Neuronal stem cell (in vitro differentiated cells): ENCODE data around the gene LTBP2.

Experiments used
- DNase-seq: peaks from one replicate; pipeline ENCODE4 v3.0.0-alpha.2; 2013; ENCODE audit warnings: low spot score
- H2AFZ ChIP-seq: one replicate; pipeline ENCODE4 v1.6.1; 2013; ENCODE audit warnings: mild to moderate bottlenecking, low read length, inconsistent platforms
- H2AK5ac ChIP-seq: 2 replicates; pipeline ENCODE4 v1.6.1; 2013; ENCODE audit warnings: low read depth, mild to moderate bottlenecking, inconsistent platforms, low read length, moderate library complexity, mixed read lengths
- H2BK120ac ChIP-seq: 2 replicates; pipeline ENCODE4 v1.6.1; 2013; ENCODE audit warnings: low read depth, mild to moderate bottlenecking, inconsistent platforms, low read length, moderate library complexity, mixed read lengths
- H2BK12ac ChIP-seq: one replicate; pipeline ENCODE4 v1.6.1; 2013; ENCODE audit warnings: low read length, inconsistent platforms
- H2BK15ac ChIP-seq: 2 replicates; pipeline ENCODE4 v1.6.1; 2013; ENCODE audit warnings: mild to moderate bottlenecking, low read length, inconsistent platforms, mixed read lengths
- H2BK5ac ChIP-seq: one replicate; pipeline ENCODE4 v1.6.1; 2013; ENCODE audit warnings: inconsistent platforms, mild to moderate bottlenecking, low read length, moderate library complexity
- H3K14ac ChIP-seq: one replicate; pipeline ENCODE4 v1.6.1; 2013; ENCODE audit warnings: low read length, inconsistent platforms
- H3K18ac ChIP-seq: 2 replicates; pipeline ENCODE4 v1.6.1; 2013; ENCODE audit warnings: low read length, inconsistent platforms
- H3K23ac ChIP-seq: 2 replicates; pipeline ENCODE4 v1.6.1; 2013; ENCODE audit warnings: low read depth, mild to moderate bottlenecking, mixed read lengths, low read length, inconsistent platforms; ENCODE audit not compliant: poor library complexity
- H3K27ac ChIP-seq: replicated peaks from 3 replicates; pipeline ENCODE4 v1.5.1; 2013; ENCODE audit warnings: low read length, inconsistent platforms
- H3K27me3 ChIP-seq, 3 experiments: 2 replicates each; pipeline ENCODE4 v1.6.1; 2013; ENCODE audit warnings: low read length in 3 of 3, mild to moderate bottlenecking in 2 of 3, inconsistent platforms in 1 of 3, low read depth in 1 of 3, mixed read lengths in 1 of 3, moderate library complexity in 1 of 3; ENCODE audit not compliant: control insufficient read depth in 3 of 3, insufficient read depth in 3 of 3
- H3K36me3 ChIP-seq, 2 donors: replicated peaks in 1 of 2; 2 replicates each; pipeline ENCODE4 v1.6.1; 2013; ENCODE audit warnings: low read length in 2 of 2; ENCODE audit not compliant: control insufficient read depth in 2 of 2, insufficient read depth in 2 of 2
- H3K4ac ChIP-seq: 2 replicates; pipeline ENCODE4 v1.6.1; 2013; ENCODE audit warnings: inconsistent platforms, mild to moderate bottlenecking, low read length, moderate library complexity
- H3K4me1 ChIP-seq, 2 donors: 1 replicate in 1 of 2; 2 replicates in 1 of 2; pipeline ENCODE4 v1.6.1; 2013; ENCODE audit warnings: low read length in 2 of 2, low read depth in 1 of 2; ENCODE audit not compliant: control insufficient read depth in 2 of 2, insufficient read depth in 1 of 2
- H3K4me2 ChIP-seq: one replicate; pipeline ENCODE4 v1.6.1; 2013; ENCODE audit warnings: mild to moderate bottlenecking, low read length, inconsistent platforms; ENCODE audit not compliant: insufficient read depth, poor library complexity, severe bottlenecking
- H3K4me3 ChIP-seq, 2 donors: 2 replicates each; pipeline ENCODE4 v1.5.1; 2013; ENCODE audit warnings: low read length in 2 of 2, mild to moderate bottlenecking in 2 of 2, inconsistent platforms in 1 of 2, moderate library complexity in 1 of 2
- H3K79me1 ChIP-seq: one replicate; pipeline ENCODE4 v1.6.1; 2013; ENCODE audit warnings: low read depth, mild to moderate bottlenecking, inconsistent platforms, low read length, moderate library complexity
- H3K9ac ChIP-seq: one replicate; pipeline ENCODE4 v1.6.1; 2013; ENCODE audit warnings: mild to moderate bottlenecking, low read depth, low read length, inconsistent platforms; ENCODE audit not compliant: poor library complexity
- H3K9me3 ChIP-seq, 2 donors: replicated peaks in 1 of 2; 2 replicates each; pipeline versions ENCODE3 to v1.6.1; 2013; ENCODE audit warnings: low read length in 2 of 2, mild to moderate bottlenecking in 2 of 2, inconsistent platforms in 1 of 2, low read depth in 1 of 2, mixed read lengths in 1 of 2, moderate library complexity in 1 of 2; ENCODE audit not compliant: control insufficient read depth in 2 of 2, insufficient read depth in 1 of 2
- H4K8ac ChIP-seq: one replicate; pipeline ENCODE4 v1.6.1; 2013; ENCODE audit warnings: low read depth, mild to moderate bottlenecking, inconsistent platforms, low read length, moderate library complexity
- H4K91ac ChIP-seq: one replicate; pipeline ENCODE4 v1.6.1; 2013; ENCODE audit warnings: low read length, low read depth, mild to moderate bottlenecking, inconsistent platforms; ENCODE audit not compliant: poor library complexity
- WGBS, 2 donors: extraction: QIAGEN DNeasy Blood & Tissue Kit; methylation state at CpG; one replicate each; pipeline ENCODE4 v1.1.7; 2013; ENCODE audit warnings: missing lambda C conversion rate in 2 of 2, mixed read lengths in 1 of 2; ENCODE audit not compliant: insufficient read length in 2 of 2, insufficient replicate concordance in 1 of 2; ENCODE audit errors: extremely low coverage in 2 of 2; 5-methylcytosine and 5-hydroxymethylcytosine counted together

The LTBP2 gene

GRCh38 chr14:74599321-74599761, 12.7 kb downstream of the LTBP2 start:
- Histone ChIP-seq H2AFZ (no peak overlapping the region), H3K9me3 (no peaks in the 10 kb centered on the region), H3K9ac (no peak overlapping the region), H4K8ac (no peak overlapping the region), H3K36me3 (no peaks in the 10 kb centered on the region), H2BK15ac (no peak overlapping the region), H3K4ac (no peak overlapping the region), H2AK5ac (no peak overlapping the region), H3K27me3 (peaks cover 0 to 20% (median 0%) of the 10 kb centered on the region in 3 experiments), H3K4me3 (no peak overlapping the region), H3K27ac (no peak overlapping the region), H3K14ac (no peak overlapping the region), H4K91ac (no peak overlapping the region), H3K4me1 (no peaks in the 10 kb centered on the region), H3K79me1 (no peaks in the 10 kb centered on the region), H2BK120ac (peak overlapping the region; percentile 85), H2BK5ac (no peak overlapping the region), H3K18ac (peak overlapping the region; percentile 27), H3K23ac (no peak overlapping the region), H2BK12ac (no peak overlapping the region), H3K4me2 (no peak overlapping the region)
- WGBS, 2 donors, result no CpG with 5 or more reads among the region's 9 CpGs
- DNase-seq, result no peak

DNA sequence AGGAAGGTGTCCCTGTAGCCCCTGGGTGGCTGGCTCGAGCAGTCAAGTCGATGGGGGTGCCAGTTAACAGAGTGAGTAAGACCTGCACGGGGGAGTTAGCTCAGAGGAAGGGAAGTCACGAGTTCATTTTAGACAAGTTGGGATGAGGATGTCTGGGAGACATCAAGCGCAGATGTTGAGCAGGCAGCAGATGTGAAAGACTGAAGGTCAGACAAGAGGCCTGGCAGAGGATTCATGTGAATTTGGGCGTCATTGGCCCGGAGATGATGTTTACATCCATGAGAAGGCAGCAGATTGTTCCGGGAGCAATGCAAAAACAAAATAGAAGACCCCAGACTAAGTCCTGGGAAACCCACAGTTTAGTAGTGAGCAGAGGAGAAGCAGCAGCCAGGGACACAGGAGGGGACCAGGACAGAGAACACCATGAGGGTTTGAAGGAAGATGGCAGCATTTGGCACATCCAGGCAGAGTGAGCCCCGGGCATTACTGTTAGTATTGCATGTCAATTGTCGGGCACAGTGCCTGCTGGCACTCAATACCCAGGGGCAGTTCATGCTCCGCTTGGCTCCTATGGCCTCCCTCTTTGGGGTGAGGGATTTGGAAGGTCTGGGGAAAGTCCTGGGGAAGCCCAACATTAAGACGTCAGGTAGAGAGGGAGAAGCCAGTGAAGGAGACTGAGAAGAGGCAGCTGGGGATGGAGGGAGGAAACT, 15.1 kb downstream of the LTBP2 start:
- H3K18ac ChIP-seq, result no peak overlapping the region
- no peak overlapping the region for H2BK120ac ChIP-seq
- peak overlapping the region; percentile 75 for H3K14ac ChIP-seq
- H2BK5ac ChIP-seq, result peak overlapping the region; percentile 31
- no peak overlapping the region for H3K4me2 ChIP-seq
- H3K23ac ChIP-seq, result peak overlapping the region; percentile 36
- H2BK15ac ChIP-seq, result no peak overlapping the region
- no peak overlapping the region for H2AK5ac ChIP-seq
- no peak overlapping the region for H4K91ac ChIP-seq
- no peak overlapping the region for H3K27ac ChIP-seq
- no peaks in the 10 kb centered on the region for H3K9me3 ChIP-seq
- H3K36me3 ChIP-seq, result no peaks in the 10 kb centered on the region
- no peak overlapping the region for H3K4ac ChIP-seq
- H3K4me3 ChIP-seq, result no peak overlapping the region
- H3K79me1 ChIP-seq, result no peaks in the 10 kb centered on the region
- peaks cover 0 to 14% (median 0%) of the 10 kb centered on the region in 3 experiments for H3K27me3 ChIP-seq
- H4K8ac ChIP-seq, result no peak overlapping the region
- H3K4me1 ChIP-seq, result no peaks in the 10 kb centered on the region
- H2AFZ ChIP-seq, result no peak overlapping the region
- no CpG with 5 or more reads among the region's 12 CpGs for WGBS, 2 donors
- DNase-seq, result no peak
- H3K9ac ChIP-seq, result no peak overlapping the region
- no peak overlapping the region for H2BK12ac ChIP-seq

DNA sequence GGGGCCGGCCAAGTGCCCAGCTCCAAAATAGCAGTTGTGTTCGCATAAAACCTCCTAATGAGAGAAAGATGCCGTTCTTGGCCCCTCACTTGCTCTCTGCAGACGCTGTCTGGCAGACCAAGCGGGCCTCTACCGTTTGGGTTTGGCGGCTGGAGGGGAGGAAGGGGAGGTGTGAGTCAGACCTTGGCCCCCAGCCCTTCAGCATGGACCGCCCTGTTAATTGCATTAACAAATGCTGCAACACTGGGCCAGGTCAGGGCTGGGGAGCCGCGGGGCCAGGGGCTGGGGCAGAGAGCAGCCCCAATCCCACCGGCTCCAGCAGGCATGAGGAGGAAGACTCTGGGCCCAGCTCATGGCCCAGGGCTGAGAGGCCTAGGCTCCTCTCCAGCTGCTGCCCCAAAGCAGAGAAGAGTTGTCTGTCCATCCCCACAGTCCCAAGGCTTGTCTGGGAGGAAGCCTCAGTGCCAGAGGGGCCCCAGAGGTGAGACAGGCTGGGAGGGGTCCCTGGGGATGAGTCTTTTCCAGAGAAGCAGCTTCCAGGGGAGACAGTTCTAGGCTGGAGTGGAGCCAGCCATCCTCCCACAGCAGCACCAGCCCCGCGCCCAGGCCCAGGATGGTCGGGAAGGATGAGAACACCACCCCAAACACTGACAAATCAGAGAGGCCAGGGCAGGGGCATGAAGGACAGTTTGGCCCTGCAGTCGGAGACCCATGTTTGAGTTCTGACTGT, 16.9 kb downstream of the LTBP2 start:
- no peak overlapping the region for H3K4me3 ChIP-seq
- H3K4me1 ChIP-seq, result no peaks in the 10 kb centered on the region
- H3K4ac ChIP-seq, result no peak overlapping the region
- H4K8ac ChIP-seq, result no peak overlapping the region
- no peaks in the 10 kb centered on the region for H3K36me3 ChIP-seq
- no peak for DNase-seq
- no CpG with 5 or more reads among the region's 15 CpGs for WGBS, 2 donors
- no peak overlapping the region for H4K91ac ChIP-seq
- H3K18ac ChIP-seq, result peak overlapping the region; percentile 52
- H3K9me3 ChIP-seq, result no peaks in the 10 kb centered on the region
- H3K79me1 ChIP-seq, result no peaks in the 10 kb centered on the region
- H3K23ac ChIP-seq, result no peak overlapping the region
- no peak overlapping the region for H2BK15ac ChIP-seq
- H2BK12ac ChIP-seq, result no peak overlapping the region
- H3K14ac ChIP-seq, result no peak overlapping the region
- no peak overlapping the region for H3K4me2 ChIP-seq
- peaks cover 0 to 14% (median 0%) of the 10 kb centered on the region in 3 experiments for H3K27me3 ChIP-seq
- no peak overlapping the region for H3K27ac ChIP-seq
- H2BK120ac ChIP-seq, result peak overlapping the region; percentile 42
- H2AFZ ChIP-seq, result peak overlapping the region; percentile 72
- no peak overlapping the region for H2AK5ac ChIP-seq
- no peak overlapping the region for H2BK5ac ChIP-seq
- no peak overlapping the region for H3K9ac ChIP-seq

DNA sequence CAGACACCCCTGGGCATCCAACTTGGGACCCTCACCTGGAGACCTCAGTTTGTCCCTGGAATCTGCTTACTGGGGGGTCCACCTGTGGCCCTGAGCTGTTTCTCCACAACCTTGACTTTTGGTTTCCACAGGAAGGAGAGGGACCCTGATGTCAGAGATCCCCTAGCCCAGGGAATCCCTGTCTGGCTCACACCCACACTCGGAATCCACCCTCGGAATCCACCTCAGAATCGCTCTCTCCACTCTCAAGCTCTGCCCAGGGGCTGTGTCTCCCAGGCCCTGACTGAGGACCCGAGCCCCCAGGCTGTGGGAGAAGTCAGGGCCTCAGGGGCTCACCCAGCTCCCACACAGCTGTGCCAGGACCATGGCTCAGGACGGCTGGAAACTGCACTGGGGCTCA, 17.4 kb downstream of the LTBP2 start:
- Histone ChIP-seq H3K9ac (no peak overlapping the region), H3K4ac (no peak overlapping the region), H3K18ac (no peak overlapping the region), H3K4me3 (no peak overlapping the region), H3K23ac (no peak overlapping the region), H2BK15ac (no peak overlapping the region), H2BK5ac (no peak overlapping the region), H3K4me2 (no peak overlapping the region), H3K27ac (no peak overlapping the region), H2BK120ac (peak overlapping the region; percentile 42), H4K8ac (no peak overlapping the region), H3K27me3 (peaks cover 0 to 14% (median 0%) of the 10 kb centered on the region in 3 experiments), H2BK12ac (no peak overlapping the region), H3K9me3 (no peaks in the 10 kb centered on the region), H2AFZ (peak overlapping the region; percentile 72), H3K36me3 (no peaks in the 10 kb centered on the region), H2AK5ac (peak overlapping the region; percentile 27), H4K91ac (no peak overlapping the region), H3K4me1 (no peaks in the 10 kb centered on the region), H3K79me1 (no peaks in the 10 kb centered on the region), H3K14ac (no peak overlapping the region)
- WGBS, 2 donors, result no CpG with 5 or more reads among the region's 5 CpGs
- no peak for DNase-seq
